Right hindlimb (tissue), 1 donor: ENCODE results near the gene AGAP1.

Experiments used
- DNase-seq: peaks from one replicate; pipeline ENCODE4 v3.0.0-alpha.2; 2018

AGAP1 gene

DNA sequence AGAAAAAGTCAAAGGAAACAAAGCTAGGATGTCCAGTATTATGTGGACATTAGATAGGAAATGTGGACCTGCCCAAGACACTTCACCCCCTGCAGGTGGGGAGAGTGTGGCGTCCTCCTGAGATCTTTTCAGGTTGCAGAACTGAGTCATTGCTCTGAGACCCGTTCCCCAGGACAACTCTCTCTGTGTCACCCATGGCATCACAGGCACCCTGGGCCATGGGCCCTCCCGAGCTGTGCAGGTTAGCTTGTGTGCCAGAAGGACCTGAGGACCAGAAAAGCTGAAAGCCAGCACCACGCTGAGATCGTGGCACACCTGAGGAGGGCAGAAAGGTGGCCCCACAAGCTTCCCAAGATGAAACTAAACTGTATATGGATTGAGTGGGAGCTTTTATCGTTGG lies 229.5 kb downstream of the AGAP1 start:
- no peak for DNase-seq

DNA sequence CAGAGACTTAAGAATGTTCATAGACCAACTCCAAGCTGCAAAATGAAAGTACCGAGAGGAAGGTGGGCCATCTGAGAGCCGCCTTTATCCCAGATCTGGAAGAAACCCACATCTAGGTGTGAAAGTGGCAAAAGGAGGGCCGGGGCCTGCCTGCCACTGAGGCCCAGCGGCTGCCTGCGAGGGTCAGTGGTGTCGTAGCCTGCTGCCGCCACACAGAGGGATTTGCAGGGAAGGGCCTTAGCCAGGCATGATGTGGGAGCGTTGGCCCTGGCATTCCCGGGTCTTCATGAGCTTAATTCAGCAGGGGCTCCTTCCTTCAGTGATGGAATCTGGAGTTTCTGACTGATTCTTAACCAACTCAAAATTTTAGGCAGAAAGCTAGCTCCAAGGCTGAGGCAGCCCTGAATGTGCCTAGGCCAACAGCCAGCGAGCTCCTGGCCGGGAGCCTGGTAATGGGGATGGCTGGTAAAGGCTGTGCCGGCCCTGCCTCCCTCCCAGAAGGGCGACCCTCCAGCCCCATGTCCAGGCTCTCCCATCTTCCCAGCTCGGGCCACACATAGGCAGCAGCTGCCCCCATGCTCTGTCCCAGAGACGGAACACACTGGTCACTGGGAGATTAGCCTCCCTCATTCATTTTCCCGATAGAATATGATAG lies 230.1 kb downstream of the AGAP1 start:
- DNase-seq, result no peak

DNA sequence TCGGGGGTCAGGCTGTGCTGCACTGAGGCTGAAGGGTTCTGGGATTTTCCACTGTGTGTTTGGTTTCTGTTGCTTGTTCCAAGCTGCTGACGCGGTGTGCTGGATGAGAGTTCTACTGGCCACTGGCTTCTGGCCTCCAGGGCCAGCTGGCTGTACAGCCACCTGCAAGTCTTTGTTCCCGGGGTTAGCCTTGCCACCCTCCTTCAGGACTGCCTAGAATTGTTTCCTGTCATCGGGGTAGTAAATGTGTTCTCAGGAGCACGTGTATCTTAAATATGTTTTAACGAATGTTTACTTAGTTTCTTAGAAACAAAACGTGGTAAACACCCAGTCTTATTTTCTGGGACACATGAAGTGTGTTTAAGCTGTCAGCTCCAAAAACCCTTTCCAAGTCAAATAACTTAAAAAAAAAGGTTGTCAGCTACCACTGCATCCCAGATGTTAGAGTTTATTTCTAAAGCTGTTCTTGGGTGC lies 231.2 kb downstream of the AGAP1 start:
- DNase-seq, result peak; percentile 85

DNA sequence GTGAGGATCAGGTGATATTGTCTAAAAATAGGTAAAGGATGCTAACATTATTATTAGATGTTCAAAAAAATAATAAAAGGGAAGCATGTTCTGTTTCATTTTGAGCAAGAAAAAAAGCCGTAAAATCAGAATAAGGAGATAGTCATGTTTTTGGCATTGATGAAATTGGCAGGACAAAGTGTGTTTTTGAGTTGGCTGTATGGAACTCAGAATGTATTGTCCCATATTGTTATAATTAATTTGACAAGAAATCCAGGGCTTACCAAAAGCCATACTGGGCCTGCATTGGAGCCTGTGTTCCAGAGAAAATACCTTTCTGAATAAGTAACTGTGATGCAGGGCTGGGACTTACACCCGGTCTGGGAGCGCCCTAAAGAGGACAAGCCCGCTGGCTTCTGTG lies 232.0 kb downstream of the AGAP1 start:
- DNase-seq, result no peak

DNA sequence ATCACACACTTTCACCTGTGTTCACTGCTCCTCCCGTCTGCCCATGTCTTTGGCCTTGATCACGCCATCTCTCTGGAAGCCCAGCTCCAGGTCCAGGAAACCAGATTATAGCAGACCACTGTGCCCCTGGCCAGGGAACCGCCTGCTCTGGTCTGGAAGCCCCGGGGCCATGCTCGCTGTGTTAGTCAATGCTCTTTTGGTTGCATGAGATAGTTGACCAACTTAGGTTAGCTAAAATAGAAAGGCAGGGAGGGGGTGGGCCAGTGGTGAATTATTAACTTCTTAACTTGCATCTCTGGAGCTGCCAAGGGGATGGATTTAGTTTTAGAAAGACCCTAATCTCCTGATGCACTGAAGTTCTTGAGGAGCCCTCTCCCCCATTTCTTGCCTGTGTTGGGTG lies 232.7 kb downstream of the AGAP1 start:
- no peak for DNase-seq

DNA sequence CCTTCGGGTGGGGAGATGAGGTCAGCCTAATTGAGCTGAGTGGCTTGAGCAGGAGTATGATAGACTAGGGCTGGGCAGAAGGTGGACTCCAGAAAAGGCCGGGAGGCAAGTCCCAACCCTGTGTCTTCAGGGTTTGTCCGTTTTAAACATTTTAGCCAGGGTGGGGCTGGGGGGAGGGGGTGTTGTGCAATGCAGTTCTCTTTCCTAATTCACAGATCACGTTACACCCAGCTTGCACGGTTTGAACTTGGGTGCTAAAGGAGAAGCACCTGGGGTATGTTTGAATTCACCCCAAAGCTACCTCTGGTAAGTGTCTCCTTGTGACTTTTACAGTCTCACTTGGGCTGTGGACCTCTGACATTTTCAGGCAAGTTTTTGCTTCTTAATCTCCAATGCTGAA lies 233.3 kb downstream of the AGAP1 start:
- no peak for DNase-seq

DNA sequence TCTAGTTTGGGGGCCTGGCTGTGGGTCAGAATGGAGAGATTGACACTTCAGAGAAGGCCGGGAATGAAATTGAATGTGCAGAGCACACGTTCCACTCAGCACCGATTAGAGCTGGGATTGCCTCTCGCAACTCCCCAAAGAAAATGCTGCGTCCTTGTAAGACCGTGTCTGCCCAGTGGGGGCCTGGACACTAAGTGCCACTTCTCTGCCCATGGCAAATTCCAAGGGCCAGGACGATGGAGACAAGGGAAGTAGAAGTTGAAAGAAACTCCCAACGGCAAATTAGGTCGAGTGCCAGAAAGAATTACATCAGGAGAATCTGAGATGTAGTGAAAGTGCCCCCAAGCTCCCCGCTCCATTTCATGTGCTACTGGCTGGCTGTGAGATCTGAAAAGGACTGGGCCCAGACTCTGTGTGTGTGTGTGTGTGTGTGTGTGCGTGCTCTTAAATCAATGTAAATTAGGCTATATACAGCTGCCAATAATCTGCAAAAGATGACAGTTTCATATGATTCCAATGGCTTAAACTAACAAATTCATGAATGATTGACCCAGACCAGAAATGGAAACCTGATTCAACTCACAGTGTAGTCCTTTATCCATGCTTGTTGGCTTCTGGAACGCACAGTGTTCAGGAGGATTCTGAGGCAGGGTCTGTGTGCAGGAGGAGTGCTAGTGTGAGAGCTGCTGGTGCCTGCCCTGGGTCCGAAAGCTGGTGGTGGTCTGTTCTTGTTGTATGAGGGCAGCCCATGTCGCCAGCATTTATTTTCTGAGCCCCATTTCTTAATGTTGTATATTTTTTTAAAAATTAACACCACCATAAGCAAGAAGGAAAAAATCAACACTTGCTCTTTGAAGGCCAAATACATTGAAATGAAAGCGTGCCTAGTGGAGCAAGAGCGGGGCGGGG lies 234.3 kb downstream of the AGAP1 start:
- no peak for DNase-seq

DNA sequence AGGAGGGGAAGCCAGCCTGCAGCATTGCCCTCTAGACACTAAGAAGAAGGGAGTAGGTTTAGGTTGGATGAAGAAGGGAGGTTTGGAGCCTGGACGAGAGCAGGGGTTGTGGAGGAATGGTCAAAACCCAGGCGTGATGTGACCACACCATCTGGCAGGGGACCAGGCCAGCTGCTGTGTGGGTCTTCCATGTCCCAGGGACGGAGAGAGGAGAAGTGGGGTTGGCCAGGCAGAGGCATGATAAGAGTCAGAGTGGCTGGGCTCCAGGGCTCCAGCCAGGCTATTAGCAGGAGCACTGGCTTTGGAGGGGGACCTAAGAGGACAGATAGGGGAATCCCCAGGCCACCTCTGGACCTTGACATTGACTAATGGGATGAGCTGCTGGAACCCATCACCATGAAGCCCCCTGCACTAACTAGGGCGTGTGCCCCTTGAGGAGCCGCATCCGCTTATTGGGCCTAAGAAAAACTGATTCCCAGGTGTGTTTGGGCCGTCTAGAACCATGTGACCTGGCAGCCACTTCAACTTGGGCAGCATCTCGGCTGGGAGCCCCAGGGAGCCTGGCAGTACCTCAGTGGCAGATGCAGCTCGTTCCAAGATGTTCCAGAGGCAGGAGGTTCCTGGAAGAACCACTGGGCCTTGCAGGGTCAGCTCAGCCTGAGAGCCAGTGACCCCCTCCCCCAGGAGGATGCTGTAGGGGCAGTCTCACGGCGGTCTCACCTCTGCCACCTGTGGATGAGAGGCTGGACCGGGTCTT lies 235.1 kb downstream of the AGAP1 start:
- DNase-seq, result no peak

DNA sequence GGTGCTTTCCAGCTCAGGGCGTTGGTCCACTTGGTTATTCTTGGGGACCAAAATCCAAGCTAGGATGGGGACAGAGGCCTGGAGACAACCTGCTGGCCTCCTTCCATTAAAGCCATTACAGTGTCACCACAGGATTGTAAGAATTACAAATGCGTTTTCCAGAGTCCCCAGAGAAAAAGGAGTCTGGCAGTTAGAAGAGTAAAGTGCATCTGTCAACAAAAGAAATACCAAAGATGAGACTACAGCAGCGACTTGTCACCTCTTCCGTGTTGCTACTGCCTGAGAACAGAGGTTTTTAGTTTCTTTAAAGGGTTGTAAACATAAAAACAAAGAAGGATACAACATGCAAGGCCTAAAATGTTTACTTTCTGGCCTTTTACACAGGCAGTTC lies 235.7 kb downstream of the AGAP1 start:
- no peak for DNase-seq

DNA sequence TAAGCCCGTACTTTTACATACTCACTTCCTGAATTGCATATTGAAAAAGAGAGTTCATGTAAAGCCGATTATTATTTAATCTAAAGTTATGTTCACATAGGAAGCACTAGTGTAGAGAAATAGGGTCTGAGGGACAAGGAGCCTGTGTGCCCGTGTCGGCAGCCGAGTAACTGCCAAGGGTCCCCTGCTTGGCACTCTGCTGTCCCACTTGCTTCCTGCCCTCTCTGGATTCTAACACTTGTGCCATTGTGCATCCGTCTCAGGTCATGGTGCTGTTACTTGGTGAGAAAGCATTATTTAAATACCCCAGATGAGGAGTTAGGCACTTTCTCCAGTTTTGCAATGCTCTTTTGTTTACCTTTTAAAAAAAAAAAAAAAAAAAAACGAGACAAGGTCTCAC lies 236.3 kb downstream of the AGAP1 start:
- DNase-seq, result no peak

DNA sequence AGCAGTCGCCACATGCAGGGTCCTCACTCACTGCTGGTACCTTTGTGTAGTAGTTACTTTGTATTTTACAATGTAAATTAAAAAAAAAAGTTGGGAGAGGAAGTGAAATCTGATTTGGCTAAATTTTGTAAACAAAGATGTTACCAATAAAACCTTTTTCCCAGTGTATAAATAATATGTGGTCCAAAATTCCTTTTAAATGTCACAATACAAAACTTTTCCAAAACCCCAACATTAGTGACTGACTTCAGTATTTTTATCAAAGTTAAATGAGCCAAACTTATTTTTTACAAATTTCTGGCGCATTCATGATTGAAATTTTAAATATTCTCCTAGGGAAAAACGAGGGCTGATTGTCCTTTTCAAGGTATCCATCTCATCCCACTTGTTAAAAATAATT lies 239.9 kb downstream of the AGAP1 start:
- no peak for DNase-seq

DNA sequence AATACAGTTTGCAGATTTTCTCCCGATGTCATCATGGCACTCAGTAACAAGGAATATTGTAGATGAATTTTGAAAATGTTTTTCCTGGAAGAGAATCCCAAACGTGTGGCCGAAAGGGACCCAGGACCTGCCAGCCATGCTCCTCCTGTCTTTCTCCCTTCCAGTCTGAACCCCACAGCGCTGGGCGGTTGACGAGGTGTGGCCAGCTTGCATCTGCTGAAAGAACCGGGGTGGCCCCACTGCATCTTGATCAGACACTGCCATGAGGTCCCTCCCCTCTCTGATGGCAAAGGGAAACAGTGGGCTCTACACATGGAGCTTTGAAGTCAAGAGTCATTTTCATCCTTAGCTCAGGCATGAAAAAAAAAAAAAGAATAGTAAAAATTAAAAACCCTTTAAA lies 240.3 kb downstream of the AGAP1 start:
- DNase-seq, result no peak

DNA sequence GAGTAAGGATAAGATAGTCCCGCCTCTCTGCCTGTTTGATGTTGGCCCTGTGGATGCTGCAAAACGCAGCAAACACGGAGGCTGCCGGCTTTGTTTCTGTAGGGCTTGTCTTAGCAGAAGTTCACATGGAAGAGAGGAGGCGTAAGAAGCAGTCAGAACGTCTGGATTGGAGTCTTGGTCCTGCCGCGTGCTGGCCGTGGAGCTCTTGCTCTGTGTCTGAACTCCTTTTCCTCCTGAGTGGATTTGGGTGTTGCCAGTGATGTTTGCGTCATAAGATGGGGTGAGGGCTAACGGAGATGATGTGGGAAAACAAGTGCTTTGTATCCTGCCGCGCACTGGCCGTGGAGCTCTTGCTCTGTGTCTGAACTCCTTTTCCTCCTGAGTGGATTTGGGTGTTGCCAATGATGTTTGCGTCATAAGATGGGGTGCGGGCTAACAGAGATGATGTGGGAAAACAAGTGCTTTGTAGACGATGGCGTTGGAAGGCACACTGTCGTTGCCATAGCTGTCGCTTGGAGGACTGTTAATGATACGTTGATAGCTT lies 240.9 kb downstream of the AGAP1 start:
- DNase-seq, result no peak

DNA sequence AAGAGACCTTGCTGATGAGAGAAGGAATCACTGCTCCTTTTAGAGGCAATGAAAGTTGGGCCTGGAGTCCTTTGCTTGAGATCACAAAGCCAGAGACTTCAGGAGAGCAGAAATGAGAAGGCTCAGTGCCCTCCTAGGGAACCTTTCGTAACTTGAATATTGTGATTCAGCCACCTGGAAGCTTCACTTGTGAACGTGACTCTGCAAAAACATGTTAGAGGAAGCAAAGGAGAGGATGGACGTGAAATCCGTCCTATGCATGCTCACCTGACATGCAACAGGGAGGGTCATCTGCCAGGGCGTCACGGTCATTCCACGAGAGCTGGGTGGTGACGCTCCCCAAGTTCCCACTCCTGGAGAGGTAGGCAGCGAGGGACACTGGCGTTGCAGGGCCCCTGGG lies 243.6 kb downstream of the AGAP1 start:
- no peak for DNase-seq

DNA sequence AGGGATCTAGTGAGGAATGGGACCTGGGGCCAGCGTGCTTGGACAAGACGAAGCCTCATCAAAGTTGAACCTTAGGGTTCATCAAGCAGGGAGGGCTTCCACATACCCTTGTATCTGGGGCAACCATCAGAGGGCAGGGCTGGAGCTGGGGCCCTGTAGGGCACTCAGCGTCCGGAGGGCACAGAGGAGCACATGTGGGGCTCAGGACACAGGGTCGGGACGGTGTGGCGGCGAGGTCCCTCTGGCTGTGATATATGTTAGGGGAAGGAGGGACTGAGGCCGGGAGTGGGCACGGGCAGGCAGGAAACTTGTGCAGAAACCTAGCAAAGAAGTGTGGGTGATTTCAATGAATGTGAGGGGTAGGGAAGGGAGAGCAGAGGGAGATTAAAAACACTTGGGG lies 244.0 kb downstream of the AGAP1 start:
- DNase-seq, result no peak

DNA sequence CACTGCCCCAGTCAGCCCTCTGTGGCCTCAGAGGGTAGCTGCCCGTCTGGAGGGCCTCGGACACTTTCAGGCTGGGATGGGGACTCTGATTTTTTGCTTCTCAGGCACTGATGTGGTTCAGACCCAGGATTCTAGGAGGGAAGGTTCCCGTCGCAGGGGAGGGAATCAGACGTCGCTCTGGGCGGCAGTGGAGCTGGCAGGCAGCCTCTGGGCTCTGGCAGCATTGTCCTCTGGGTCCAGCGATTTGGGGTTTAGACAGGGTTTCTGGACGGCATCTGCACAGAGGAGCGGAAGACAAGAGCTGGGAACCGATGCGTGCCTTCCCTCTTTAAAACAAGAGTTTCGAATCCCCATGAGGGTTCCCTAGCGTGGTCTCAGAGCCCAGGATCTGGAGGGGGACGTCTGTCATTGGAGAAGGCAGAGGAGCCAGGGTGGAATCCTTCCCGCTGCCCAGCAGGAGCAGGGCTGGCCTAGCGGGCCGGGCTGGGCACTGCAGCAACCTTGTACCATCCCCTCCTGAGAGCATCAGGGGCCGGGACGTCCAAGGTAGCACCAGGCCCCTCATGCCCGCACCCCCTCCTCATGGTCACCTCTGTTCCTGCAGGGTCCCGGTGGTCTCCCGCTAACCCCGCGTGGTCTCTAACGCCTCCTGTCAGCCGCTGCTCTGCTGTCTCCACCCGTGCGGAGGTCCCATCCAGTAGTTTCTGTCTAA lies 246.0 kb downstream of the AGAP1 start:
- DNase-seq, result no peak

DNA sequence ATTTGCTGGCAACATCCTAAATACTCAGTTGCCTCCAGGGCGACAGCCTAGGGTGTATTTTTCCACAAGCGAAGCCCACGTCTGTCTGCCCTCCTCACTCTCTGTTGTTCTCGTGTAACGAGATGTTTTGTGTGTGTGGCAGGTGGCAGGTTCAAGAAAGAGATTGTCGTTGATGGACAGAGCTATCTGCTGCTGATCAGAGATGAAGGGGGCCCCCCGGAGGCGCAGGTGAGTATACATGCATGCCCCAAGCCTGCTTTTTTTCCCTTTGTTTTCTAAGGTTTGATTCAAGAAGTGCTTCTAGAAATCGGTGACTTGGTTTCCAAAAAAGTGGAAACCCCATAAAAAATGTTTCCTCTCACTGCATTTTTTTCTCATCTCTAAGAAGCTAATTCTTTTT lies 247.0 kb downstream of the AGAP1 start:
- no peak for DNase-seq

DNA sequence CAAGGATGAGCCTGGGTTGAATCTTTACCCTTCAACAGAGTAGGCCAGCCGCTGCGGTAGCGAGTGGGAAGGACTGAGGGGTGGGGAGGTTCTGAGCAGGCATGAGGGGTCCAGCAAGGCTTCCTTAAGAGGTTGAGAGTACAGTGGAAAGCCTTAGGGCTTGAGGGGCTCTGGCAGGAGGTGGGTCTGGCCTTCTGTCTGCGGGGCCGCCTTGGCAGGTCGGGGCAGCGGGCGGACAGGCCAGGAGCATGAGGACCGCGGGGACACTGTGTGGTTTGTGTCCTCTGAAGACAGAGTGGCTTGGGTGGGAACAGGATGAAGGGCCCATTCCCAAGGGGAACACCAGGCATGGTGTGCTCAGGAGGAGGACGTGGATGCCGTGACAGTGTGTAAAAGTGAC lies 250.3 kb downstream of the AGAP1 start:
- DNase-seq, result no peak

DNA sequence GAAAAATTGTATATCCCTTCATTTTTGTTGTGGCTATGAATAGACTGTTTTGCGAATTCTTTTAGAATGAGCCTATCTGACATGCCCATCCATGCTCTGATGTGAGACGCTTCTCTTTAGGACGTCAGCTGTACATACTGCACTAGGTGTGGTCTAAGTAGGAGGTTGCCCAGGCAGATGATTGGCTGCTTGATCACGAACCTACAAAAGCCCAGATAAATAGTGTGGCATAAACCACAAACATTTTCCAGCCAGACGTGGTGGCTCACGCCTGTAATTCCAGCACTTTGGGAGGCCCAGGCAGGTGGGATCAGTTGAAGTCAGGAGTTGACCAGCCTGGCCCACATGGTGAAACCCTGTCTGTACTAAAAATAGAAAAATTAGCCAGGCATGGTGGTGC lies 251.8 kb downstream of the AGAP1 start:
- no peak for DNase-seq

DNA sequence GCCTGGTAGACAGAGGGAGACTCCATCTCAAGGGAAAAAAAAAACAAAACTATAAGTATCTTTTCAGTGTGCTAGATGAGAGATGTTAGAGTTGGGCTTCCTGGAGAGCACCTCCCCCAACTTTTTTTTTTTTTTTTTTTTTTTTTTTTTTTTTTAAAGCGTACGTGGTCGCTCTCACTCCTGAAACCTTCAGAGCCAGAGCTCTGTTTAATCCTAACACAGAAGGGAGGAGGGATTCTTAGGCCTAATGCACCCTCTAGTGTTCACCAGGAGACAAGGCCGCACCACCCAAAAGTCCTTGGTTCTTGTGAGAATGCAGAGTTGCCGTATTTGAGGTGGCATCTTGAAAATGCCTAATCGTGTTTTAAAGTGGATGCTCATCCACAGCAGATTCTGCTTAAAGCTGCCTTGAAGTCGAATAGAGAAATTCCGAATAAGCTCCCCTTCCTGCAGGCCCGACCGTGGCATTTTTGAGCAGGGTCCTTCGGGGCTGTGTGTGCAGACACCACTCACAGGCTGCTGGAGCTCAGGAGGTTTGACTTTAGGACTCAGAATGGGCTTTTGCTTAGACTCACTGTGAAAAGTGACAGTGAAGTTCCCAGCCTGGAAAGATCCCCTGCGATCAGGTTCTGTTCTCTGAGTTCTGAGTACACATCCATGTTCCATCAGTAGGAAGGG lies 252.6 kb downstream of the AGAP1 start:
- DNase-seq, result peak; percentile 81

DNA sequence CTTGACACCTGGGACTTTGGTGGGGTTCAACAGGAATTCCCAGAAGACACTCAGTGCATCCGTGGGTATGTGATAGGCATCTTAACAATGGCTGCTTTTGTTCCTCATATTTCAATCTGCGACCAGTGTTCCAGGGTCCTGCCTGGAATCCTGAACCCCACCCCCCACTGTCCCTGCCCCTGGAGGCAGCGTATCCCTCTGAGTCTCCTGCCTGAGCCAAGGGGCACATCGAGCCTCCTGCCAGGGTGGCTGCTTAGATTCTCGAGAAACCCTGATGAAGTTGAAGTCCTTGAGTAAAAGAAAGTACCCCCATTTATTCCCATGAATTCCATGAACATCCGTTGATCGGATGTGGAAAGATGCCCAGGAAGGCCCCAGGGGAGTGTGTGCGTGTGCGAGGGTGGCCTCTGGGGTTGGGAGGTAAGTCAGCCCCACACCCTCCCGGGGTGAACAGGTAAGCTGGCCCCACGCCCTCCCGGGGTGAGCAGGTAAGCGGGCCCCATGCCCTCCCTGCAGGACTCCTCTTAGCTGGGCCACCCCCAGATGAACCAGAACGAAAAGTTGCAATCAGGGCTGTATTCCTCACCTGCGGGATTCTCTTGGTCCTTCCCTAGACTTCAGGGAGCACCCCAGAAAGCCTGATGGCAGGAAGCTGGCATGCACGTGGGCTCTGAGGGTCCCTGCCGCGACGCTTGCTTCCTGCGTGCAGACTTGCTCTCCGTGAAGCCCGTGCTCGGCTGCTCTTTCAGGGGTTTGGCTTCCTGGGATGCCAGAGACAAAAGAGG lies 253.3 kb downstream of the AGAP1 start:
- DNase-seq, result no peak

DNA sequence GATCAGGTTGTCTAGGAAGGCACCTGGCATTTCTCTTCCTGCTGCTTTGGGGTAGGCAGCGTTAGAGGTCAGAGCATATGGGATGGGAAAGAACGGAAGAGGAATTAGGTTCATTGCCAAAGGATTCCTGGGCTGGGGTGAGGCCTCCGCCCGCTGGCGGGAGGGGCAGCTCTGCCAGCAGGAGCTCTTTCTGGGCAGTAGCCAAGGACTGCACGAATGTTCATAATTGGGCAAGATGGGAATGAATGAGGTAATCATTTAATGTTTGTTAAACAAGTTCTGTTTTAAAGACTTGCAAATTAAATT lies 253.9 kb downstream of the AGAP1 start:
- no peak for DNase-seq
